ENCODE results near the gene BCL2L14.

GRCh38 chr12:12123036-12123604 lies 52.4 kb downstream of the BCL2L14 start:
- TF ChIP-seq ZNF843 (tag by site-specific recombination; IDR thresholded peaks at IDR 0.05) (no peak), ZNF501 (tag by site-specific recombination; IDR thresholded peaks at IDR 0.05) (no peak), ZNF366 (tag by site-specific recombination; conservative IDR thresholded peaks at IDR 0.05) (no peak), CTCF (tag by site-specific recombination; IDR thresholded peaks at IDR 0.05) (no peak), ZNF776 (tag by site-specific recombination; IDR thresholded peaks at IDR 0.05; ENCODE audit: borderline replicate concordance) (no peak), MEIS1 (CRISPR knock-in tag; IDR thresholded peaks at IDR 0.05; ENCODE audit: borderline replicate concordance) (no peak), PRDM1 (tag by site-specific recombination; IDR thresholded peaks at IDR 0.05) (no peak), SETDB1 (IDR thresholded peaks at IDR 0.05; ENCODE audit: insufficient read length, low read length) (no peak), SALL2 (tag by site-specific recombination; IDR thresholded peaks at IDR 0.05; ENCODE audit: borderline replicate concordance) (no peak), ZNF24 (tag by site-specific recombination; IDR thresholded peaks at IDR 0.05) (no peak), HOXA7 (CRISPR knock-in tag; IDR thresholded peaks at IDR 0.05; ENCODE audit: borderline replicate concordance) (no peak), ZNF341 (tag by site-specific recombination; IDR thresholded peaks at IDR 0.05; ENCODE audit: low read depth) (no peak)
